Lung (tissue), 12 donors: ENCODE results near the gene MEIS2. TPM values are rescaled to one million over a fixed set of nuclear protein-coding genes. Genes with fewer than 3 reads are reported as not detected.

Experiments
- ATAC-seq: fragments of 200-7000 bp; cut with Tn5 transposase; one replicate; pipeline ENCODE4 v1.9.1; 2020; ENCODE audit warnings: moderate number of reproducible peaks; ENCODE audit not compliant: insufficient read depth, low FRiP score
- DNase-seq, 3 donors: peaks; one replicate each; pipeline ENCODE4 v3.0.0-alpha.2; 2013 to 2017
- H3K27ac ChIP-seq, 2 donors: one replicate each; pipeline ENCODE4 v1.5.1; 2013; ENCODE audit warnings: mild to moderate bottlenecking in 2 of 2, moderate library complexity in 2 of 2, control low read depth in 1 of 2, inconsistent platforms in 1 of 2, low read depth in 1 of 2, low read length in 1 of 2
- H3K27me3 ChIP-seq, 3 donors: one replicate each; pipeline ENCODE4 v1.5.1; 2013; ENCODE audit warnings: low read length in 2 of 3; ENCODE audit not compliant: control insufficient read depth in 3 of 3, insufficient read depth in 3 of 3
- H3K36me3 ChIP-seq, 4 donors: one replicate each; pipeline ENCODE4 v1.5.1; 2013; ENCODE audit warnings: low read length in 4 of 4, mild to moderate bottlenecking in 1 of 4, moderate library complexity in 1 of 4; ENCODE audit not compliant: control insufficient read depth in 4 of 4, insufficient read depth in 4 of 4
- H3K4me1 ChIP-seq, 5 donors: one replicate each; pipeline ENCODE4 v1.5.1; 2013; ENCODE audit warnings: low read length in 5 of 5, mild to moderate bottlenecking in 2 of 5, moderate library complexity in 1 of 5; ENCODE audit not compliant: control insufficient read depth in 5 of 5, insufficient read depth in 5 of 5
- H3K4me3 ChIP-seq: one replicate; pipeline ENCODE4 v1.5.1; 2013; ENCODE audit warnings: mild to moderate bottlenecking, control low read depth, moderate library complexity
- H3K9ac ChIP-seq, 2 donors: one replicate each; pipeline ENCODE4 v1.5.1; 2013; ENCODE audit warnings: low read length in 2 of 2, control low read depth in 1 of 2; ENCODE audit not compliant: insufficient read depth in 1 of 2
- H3K9me3 ChIP-seq, 4 donors: one replicate each; pipeline ENCODE4 v1.5.1; 2013; ENCODE audit warnings: low read length in 3 of 4, mild to moderate bottlenecking in 1 of 4, moderate library complexity in 1 of 4; ENCODE audit not compliant: control insufficient read depth in 4 of 4, insufficient read depth in 3 of 4
- CTCF ChIP-seq: IDR thresholded peaks from 2 replicates; pipeline ENCODE4 v1.5.1; 2012; ENCODE audit warnings: mild to moderate bottlenecking; ENCODE audit errors: control extremely low read depth, extremely low read depth
- WGBS, 2 donors: extraction: QIAGEN DNeasy Blood & Tissue Kit; methylation state at CpG; one replicate each; pipeline ENCODE4 v1.1.7; 2013; 5-methylcytosine and 5-hydroxymethylcytosine counted together
- polyA plus RNA-seq, 2 donors: library from polyadenylated mRNA; stranded (reverse); fragments of 200-250 nt; gene quantifications; one replicate each; pipeline ENCODE4 v1.2.1, GENCODE V29; 2013
- total RNA-seq, 2 donors: library from RNA; depleted of rRNA in 1 of 2; stranded (reverse); fragments of >200 nt in 1 of 2; gene quantifications; one replicate each; pipeline ENCODE4 v1.2.1, GENCODE V29; 2014 to 2021
- donor health status: control.
- donor health status: control.
- donor health status: Bipolar disorder and iron deficiency.
- donor health status: healthy.
- donor health status: DM: yes; HTN: yes; CAD: no.

The MEIS2 gene
- total and polyA plus RNA-seq, 4 donors, result 5.6 to 47.5 (median 13.7) TPM

DNA sequence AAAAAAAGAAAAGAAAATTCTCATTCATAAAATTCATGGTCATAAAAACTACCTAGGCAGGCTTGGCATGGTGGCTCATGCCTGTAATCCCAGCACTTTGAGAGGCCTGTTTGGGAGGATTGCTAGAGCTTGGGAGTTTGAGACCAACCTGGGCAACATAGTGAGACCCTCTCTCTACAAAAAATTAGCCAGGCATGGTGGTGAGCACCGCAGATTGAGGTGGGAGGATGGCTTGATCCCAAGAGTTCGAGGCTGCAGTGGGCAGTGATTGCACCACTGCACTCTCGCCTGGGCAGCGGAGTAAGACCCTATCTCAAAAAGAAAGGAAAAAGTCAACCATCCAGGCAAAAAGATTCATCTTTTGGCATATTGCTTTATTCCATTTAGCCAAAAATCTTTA lies 58.5 kb downstream of the MEIS2 start:
- H3K4me3 ChIP-seq, result no peak overlapping the region
- no peak for TF ChIP-seq CTCF
- H3K27me3 ChIP-seq, result no peaks in the 10 kb centered on the region
- no peak for ATAC-seq
- H3K4me1 ChIP-seq, result peaks cover 2 to 39% (median 23%) of the 10 kb centered on the region in 5 donors
- 93 to 96% methylated on average over 4 of the region's 4 CpGs for WGBS, 2 donors
- H3K36me3 ChIP-seq, result peaks cover 0 to 8% (median under 1%) of the 10 kb centered on the region in 4 donors
- H3K9me3 ChIP-seq, result no peaks in the 10 kb centered on the region
- H3K27ac ChIP-seq, result no peak overlapping the region
- no peak overlapping the region for H3K9ac ChIP-seq
- no peak for DNase-seq

- no peak for DNase-seq
- no peak for TF ChIP-seq CTCF
- WGBS, 2 donors, result 88 to 94% methylated on average over 1 of the region's 1 CpG
- Histone ChIP-seq H3K27ac (no peak overlapping the region), H3K4me1 (peaks cover 2 to 35% (median 18%) of the 10 kb centered on the region in 5 donors), H3K36me3 (peaks cover 0 to 12% (median 2%) of the 10 kb centered on the region in 4 donors), H3K27me3 (no peaks in the 10 kb centered on the region), H3K9me3 (no peaks in the 10 kb centered on the region), H3K9ac (no peak overlapping the region), H3K4me3 (no peak overlapping the region)
- no peak for ATAC-seq
Observed at GRCh38 chr15:37041042-37041441, 59.3 kb downstream of the MEIS2 start.

- no peak overlapping the region for H3K27ac ChIP-seq
- TF ChIP-seq CTCF, result no peak
- H3K9me3 ChIP-seq, result no peaks in the 10 kb centered on the region
- no peak for ATAC-seq
- peaks cover 2 to 14% (median 7%) of the 10 kb centered on the region in 4 donors for H3K36me3 ChIP-seq
- 84 to 85% methylated on average over 4 of the region's 4 CpGs for WGBS, 2 donors
- H3K9ac ChIP-seq, result no peak overlapping the region
- no peaks in the 10 kb centered on the region for H3K27me3 ChIP-seq
- H3K4me1 ChIP-seq, result peaks cover 2 to 27% (median 10%) of the 10 kb centered on the region in 5 donors
- DNase-seq, result no peak
- H3K4me3 ChIP-seq, result no peak overlapping the region
Observed at GRCh38 chr15:37040072-37040742, 60.1 kb downstream of the MEIS2 start.

- Histone ChIP-seq H3K9ac (no peak overlapping the region), H3K27me3 (no peaks in the 10 kb centered on the region), H3K4me1 (peaks cover 2 to 20% (median 6%) of the 10 kb centered on the region in 5 donors), H3K27ac (no peak overlapping the region), H3K4me3 (no peak overlapping the region), H3K9me3 (no peaks in the 10 kb centered on the region), H3K36me3 (peaks cover 2 to 17% (median 9%) of the 10 kb centered on the region in 4 donors)
- DNase-seq (no peak), ATAC-seq (no peak)
- WGBS, 2 donors, result 91 to 98% methylated on average over 7 of the region's 7 CpGs
- TF ChIP-seq CTCF, result no peak
Observed at GRCh38 chr15:37038716-37039106, 61.6 kb downstream of the MEIS2 start.
